SHP77 treated with DMSO at 0.1 percent for 48 hours (cell line): ENCODE measurements around the gene SAT1.
A peak's percentile ranks its signal among the peaks of the same experiment; 100 is the strongest.

ENCODE experiments used
- DNase-seq: peaks from one replicate; lab custom pipeline; 2025; lab: John Stamatoyannopoulos, UW

Gene SAT1

DNA sequence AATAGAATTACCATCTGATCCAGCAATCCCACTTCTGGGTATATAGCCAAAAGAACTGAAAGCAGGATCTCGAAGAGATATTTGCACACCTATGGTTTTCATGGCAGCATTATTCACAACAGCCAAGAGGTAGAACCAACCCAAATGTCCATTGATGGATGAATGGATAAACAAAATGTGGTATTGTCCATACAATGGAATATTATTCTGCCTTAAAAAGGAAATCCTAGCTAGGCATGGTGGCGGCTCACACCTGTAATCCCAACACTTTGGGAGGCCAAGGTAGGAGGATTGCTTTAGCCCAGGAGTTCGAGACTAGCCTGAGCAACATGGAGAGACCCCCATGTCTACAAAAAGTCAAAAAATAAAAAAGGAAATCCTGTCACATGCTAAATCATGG, 27.3 kb downstream of the SAT1 start:
- DNase-seq = no peak

DNA sequence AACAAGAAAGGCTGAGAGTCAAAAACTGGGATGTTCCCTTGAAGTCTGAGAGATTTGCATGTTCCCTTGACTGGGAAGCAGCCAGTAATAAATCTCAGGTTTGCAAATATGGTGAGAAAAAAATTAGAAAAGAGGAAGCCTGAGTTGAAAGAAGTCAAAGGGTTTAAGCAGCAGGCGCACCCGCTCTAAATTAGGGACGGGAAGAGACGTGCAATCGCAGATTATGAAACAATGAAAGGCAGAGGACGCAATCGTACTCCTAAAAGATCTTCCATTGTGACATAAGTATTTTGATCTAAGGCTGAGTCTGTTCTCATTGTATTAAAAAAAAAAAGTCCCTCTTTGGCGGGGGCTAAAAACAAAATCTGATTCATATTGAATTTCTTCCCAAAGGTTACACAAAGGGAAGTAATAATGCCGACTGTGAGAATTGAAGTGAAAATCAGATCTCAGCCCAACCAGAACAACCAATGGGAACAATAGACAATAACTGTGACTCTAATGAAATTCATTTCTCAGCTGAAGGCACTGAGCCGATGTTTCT, 28.2 kb downstream of the SAT1 start:
- no peak for DNase-seq

DNA sequence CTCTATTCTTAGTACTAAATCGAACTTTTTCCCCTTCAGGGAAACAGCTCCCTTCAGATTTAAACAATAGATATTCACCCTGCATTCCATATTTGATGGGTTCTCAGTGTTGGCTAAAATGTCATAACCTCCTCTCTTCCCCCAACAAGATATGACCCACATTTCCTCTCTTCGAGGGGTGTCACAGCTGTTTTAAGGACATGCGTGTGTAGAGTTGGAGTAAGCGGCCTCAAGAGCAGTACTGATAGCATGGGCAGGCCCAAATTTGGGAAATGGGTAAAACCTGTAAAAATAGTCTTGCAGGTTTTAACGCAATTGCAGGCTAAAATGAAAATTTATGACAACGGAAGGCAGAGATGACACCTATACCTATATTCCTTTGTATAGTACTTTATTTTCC, 28.7 kb downstream of the SAT1 start:
- DNase-seq = no peak

- DNase-seq = no peak
Observed at GRCh38 chrX:23813808-23814207, 30.8 kb downstream of the SAT1 start.

DNA sequence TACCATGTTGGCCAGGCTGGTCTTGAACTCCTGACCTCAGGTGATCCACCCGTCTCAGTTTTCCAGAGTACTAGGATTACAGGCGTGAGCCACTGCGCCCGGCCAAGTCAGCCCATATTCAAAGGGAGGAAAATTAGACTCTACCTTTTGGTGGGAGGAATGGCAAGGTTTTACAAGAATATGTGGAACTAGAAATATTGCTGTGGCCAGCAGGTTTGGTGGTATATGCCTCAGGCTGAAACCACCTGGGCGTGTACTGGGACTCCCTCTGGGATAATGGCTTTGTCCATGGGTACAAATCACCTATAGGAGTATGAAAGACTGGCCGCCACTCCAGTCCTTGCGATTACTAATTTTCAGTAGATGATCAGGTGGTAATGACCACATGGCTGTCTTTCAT, 32.4 kb downstream of the SAT1 start:
- DNase-seq = no peak

- DNase-seq = no peak
Observed at GRCh38 chrX:23816179-23816578, 33.2 kb downstream of the SAT1 start.

- no peak for DNase-seq
Observed at GRCh38 chrX:23817979-23818336, 35.0 kb downstream of the SAT1 start.

DNA sequence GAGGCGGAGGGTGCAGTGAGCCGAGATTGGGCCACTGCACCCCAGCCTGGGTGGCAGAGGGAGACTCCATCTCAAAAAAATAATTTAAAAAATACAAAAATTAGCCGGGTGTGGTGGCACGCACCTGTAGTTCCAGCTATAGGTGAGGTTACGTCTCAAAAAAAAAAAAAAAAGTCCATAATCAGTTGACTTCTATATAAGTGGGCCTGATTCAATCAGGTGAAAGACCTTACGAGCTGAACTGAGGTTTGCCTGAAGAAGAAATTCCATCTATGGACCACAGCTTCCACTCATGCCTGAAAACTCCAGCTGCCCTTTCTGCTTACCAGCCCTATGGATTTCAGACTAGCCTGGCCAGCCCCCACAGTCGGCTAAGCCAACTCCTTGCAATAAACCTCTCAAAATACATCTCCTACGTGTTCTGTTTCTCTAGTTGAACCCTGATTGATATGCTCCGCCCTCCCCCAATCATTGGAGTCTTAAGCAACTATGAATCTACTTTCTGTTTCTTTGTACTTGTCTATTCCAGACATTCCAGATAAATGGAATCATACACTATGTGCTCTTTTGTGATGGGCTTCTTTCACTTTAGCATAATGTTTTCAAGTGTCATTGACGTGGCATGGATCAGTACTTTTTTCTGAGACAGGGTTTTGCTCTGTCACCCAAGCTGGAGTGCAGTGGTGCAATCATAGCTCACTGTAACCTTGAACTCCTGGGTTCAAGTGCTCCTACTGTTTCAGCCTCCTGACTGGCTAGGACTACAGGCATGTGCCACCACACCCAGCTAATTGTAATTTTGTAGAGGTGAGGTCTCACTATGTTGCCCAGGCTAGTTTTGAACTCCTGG, 36.6 kb downstream of the SAT1 start:
- DNase-seq = no peak

DNA sequence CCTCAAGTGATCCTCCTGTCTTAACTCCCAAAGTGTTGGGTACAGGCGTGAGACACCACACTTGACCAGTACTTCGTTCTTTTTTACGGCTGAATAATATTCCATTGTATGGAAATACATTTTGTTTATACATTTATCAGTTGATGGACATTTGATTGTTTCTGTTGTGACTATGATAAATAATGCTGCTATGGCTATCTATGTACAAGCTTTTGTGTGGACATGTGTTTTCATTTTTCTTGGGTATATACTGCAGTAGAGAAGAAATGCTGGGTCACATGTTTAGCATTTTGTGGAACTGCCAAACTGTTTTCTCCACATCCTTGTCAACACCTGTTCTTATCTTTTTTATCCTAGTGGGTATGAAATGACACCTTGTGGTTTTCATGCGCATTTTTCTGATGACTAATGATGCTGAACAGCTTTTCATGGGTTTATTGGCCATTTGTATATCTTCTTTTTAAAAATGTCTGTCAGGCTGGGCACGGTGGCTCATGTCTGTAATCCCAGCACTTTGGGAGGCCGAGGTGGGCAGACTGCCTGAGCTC, 37.3 kb downstream of the SAT1 start:
- DNase-seq = no peak

DNA sequence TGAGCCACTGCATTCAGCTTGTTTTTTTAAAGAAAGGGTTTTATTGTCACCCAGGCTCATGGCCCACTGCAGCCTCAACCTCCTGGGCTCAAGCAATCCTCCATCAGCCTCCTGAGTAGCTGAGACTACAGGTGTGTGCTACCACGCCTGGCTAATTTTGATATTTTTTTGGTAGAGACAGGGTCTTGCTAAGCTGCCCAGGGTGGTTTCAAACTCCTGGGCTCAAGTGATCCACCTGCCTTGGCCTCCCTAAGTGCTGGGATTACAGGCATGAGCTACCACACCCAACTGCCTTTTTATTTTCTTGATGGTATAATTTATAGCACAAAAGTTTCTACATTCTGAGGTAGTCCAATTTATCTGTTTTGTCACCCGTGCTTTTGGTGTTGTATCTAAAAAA, 38.9 kb downstream of the SAT1 start:
- DNase-seq = no peak

- DNase-seq = peak; percentile 37
Observed at GRCh38 chrX:23822397-23822796, 39.4 kb downstream of the SAT1 start.

DNA sequence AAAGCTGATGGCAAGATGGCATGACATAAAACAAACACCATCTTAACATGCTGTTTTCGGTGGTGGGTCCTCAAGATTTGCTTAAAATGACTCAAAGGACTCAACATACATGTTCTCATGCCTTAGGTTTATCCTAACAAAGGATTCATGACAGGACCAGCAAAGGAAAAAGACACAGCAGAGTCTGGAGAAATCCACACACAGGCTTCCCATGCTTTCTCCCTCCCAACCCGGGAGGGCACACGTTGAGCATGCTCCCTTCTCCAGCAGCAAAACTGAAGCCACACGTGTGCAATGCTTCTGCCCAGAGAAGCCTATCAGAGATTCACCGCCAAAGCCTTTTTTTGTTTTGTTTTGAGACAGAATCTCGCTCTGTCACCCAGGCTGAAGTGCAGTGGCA, 39.9 kb downstream of the SAT1 start:
- DNase-seq = no peak

GRCh38 chrX:23825675-23826074, 42.7 kb downstream of the SAT1 start:
- no peak for DNase-seq

DNA sequence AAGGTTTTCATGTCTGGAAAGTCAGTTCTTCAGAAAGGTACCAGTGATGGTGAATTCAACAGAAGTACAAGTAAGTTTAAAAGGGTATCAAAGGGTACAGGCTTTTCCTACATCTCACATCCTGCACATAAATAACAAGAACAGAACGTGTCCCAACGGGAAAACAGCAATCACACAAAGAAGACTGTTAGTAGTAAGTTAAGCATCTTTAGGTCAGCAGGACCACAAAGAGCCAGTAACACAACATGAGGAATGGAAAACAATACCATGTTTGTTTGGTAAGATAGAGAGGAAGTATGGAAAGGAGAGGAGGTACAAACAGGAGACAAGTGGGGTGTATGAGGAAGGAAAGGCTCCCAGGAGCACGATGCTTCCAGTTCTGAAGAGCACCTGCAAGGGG, 43.2 kb downstream of the SAT1 start:
- no peak for DNase-seq

DNA sequence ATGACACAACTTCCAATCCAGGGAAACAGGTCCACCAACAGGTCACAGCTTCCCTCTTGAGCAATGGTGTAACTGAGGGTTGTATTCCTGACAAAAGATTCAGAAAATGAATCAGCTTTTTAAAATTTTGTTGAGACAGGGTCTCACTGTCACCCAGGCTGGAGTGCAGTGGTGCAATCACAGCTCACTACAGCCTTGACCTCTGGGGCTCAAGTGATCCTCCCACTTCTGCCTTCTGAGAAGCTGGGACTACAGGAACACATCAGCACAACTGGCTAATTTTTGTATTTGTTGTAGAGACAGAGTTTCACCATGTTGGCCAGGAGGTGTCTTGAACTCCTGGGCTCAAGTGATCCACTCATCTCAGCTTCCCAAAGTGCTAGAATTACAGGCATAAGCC, 43.7 kb downstream of the SAT1 start:
- DNase-seq = no peak

- DNase-seq = no peak
Observed at GRCh38 chrX:23828881-23829280, 45.9 kb downstream of the SAT1 start.

GRCh38 chrX:23832721-23833120, 49.7 kb downstream of the SAT1 start:
- DNase-seq = no peak
